ENCODE data around the gene CACNB2.
A peak's percentile ranks its signal among the peaks of the same experiment; 100 is the strongest.

Gene CACNB2

GRCh38 chr10:18231480-18231879 is 91.3 kb downstream of the CACNB2 start:
- DNase-seq (ENCODE audit: low spot score), result no peak

GRCh38 chr10:18233775-18234174 is 93.6 kb downstream of the CACNB2 start:
- DNase-seq (ENCODE audit: low spot score), result peak; percentile 38

- no peak for DNase-seq (ENCODE audit: low spot score)
Observed at GRCh38 chr10:18235477-18235876, 95.3 kb downstream of the CACNB2 start.

- DNase-seq (ENCODE audit: low spot score), result no peak
Observed at GRCh38 chr10:18236756-18237155, 96.5 kb downstream of the CACNB2 start.

- DNase-seq (ENCODE audit: low spot score), result peak; percentile 53
Observed at GRCh38 chr10:18238870-18239485, 98.8 kb downstream of the CACNB2 start.

GRCh38 chr10:18240185-18240882 is 100.1 kb downstream of the CACNB2 start:
- no peak for DNase-seq (ENCODE audit: low spot score)

GRCh38 chr10:18246967-18247366 is 106.7 kb downstream of the CACNB2 start:
- peak; percentile 31 for DNase-seq (ENCODE audit: low spot score)

GRCh38 chr10:18252086-18252485 is 111.9 kb downstream of the CACNB2 start:
- no peak for DNase-seq (ENCODE audit: low spot score)

GRCh38 chr10:18254086-18254485 is 113.9 kb downstream of the CACNB2 start:
- DNase-seq (ENCODE audit: low spot score), result no peak

- no peak for DNase-seq (ENCODE audit: low spot score)
Observed at GRCh38 chr10:18254692-18255091, 114.5 kb downstream of the CACNB2 start.

- DNase-seq (ENCODE audit: low spot score), result no peak
Observed at GRCh38 chr10:18260310-18260922, 120.2 kb downstream of the CACNB2 start.

- DNase-seq (ENCODE audit: low spot score), result no peak
Observed at GRCh38 chr10:18261063-18261610, 120.9 kb downstream of the CACNB2 start.

GRCh38 chr10:18261768-18262231 is 121.6 kb downstream of the CACNB2 start:
- no peak for DNase-seq (ENCODE audit: low spot score)

- no peak for DNase-seq (ENCODE audit: low spot score)
Observed at GRCh38 chr10:18264466-18265050, 124.3 kb downstream of the CACNB2 start.

GRCh38 chr10:18268005-18268404 is 127.8 kb downstream of the CACNB2 start:
- DNase-seq (ENCODE audit: low spot score), result no peak

GRCh38 chr10:18271491-18271890 is 131.3 kb downstream of the CACNB2 start:
- no peak for DNase-seq (ENCODE audit: low spot score)

GRCh38 chr10:18273039-18273438 is 132.8 kb downstream of the CACNB2 start:
- DNase-seq (ENCODE audit: low spot score), result no peak

- no peak for DNase-seq (ENCODE audit: low spot score)
Observed at GRCh38 chr10:18278181-18278580, 138.0 kb downstream of the CACNB2 start.

GRCh38 chr10:18279173-18279572 is 138.9 kb downstream of the CACNB2 start:
- DNase-seq (ENCODE audit: low spot score), result no peak

- DNase-seq (ENCODE audit: low spot score), result no peak
Observed at GRCh38 chr10:18282094-18282493, 141.9 kb downstream of the CACNB2 start.

- DNase-seq (ENCODE audit: low spot score), result no peak
Observed at GRCh38 chr10:18290651-18291313, 150.6 kb downstream of the CACNB2 start.

All from iPS-NIHi11 (cell line).